HG03442 (cell line): ENCODE measurements around the gene SF3A2.
"Not testable (repeated sequence)": the region's sequence is repeated elsewhere in the genome, so short reads cannot be mapped to it uniquely, and the experiment has no call there.

Source experiments
- ATAC-seq: cut with Tn5 transposase; IDR thresholded peaks from one replicate; pipeline ENCODE4 v1.9.1; 2021; ENCODE audit warnings: mild to moderate bottlenecking, moderate library complexity; ENCODE audit not compliant: unreplicated experiment

The SF3A2 gene

GRCh38 chr19:2273356-2274184, 36.9 kb downstream of the SF3A2 start:
- no peak for ATAC-seq

GRCh38 chr19:2274185-2274711, 37.6 kb downstream of the SF3A2 start:
- no peak for ATAC-seq

GRCh38 chr19:2274931-2275535, 38.4 kb downstream of the SF3A2 start:
- no peak for ATAC-seq

- no peak for ATAC-seq
Measured at GRCh38 chr19:2275588-2276428, 39.2 kb downstream of the SF3A2 start.

GRCh38 chr19:2276429-2276986, 39.9 kb downstream of the SF3A2 start:
- no peak for ATAC-seq

GRCh38 chr19:2277138-2277537, 40.5 kb downstream of the SF3A2 start:
- no peak for ATAC-seq

- no peak for ATAC-seq
Measured at GRCh38 chr19:2278459-2279158, 42.0 kb downstream of the SF3A2 start.

GRCh38 chr19:2280633-2281264, 44.1 kb downstream of the SF3A2 start:
- ATAC-seq = no peak

- not testable (repeated sequence) for ATAC-seq
Measured at GRCh38 chr19:2281265-2282061, 44.8 kb downstream of the SF3A2 start.

- ATAC-seq = no peak
Measured at GRCh38 chr19:2282062-2282861, 45.6 kb downstream of the SF3A2 start, which contains the start of gene PEAK3. PEAK3 (minus strand) TSS chr19:2282175; CDS start chr19:2280931, 1,244 bp downstream.

GRCh38 chr19:2282862-2283237, 46.2 kb downstream of the SF3A2 start:
- ATAC-seq = no peak

GRCh38 chr19:2283835-2284507, 47.3 kb downstream of the SF3A2 start:
- ATAC-seq = no peak

- no peak for ATAC-seq
Measured at GRCh38 chr19:2286402-2287140, 49.9 kb downstream of the SF3A2 start.

- no peak for ATAC-seq
Measured at GRCh38 chr19:2287585-2288337, 51.1 kb downstream of the SF3A2 start.

GRCh38 chr19:2288338-2288817, 51.8 kb downstream of the SF3A2 start:
- no peak for ATAC-seq
